Keratinocyte (primary cell): Measurements from ENCODE around the gene FMOD. TPM values are rescaled to one million over a fixed set of nuclear protein-coding genes. Genes with fewer than 3 reads are reported as not detected.

Experiments
- DNase-seq: peaks from one replicate; pipeline ENCODE4 v3.0.0-alpha.2; 2011; ENCODE audit warnings: low read depth, missing footprints, low spot score
- FAIRE-seq: peaks from 2 replicates; lab custom pipeline; 2011; peaks lifted over from hg19 to GRCh38; lab: Jason Lieb, UNC
- H2AFZ ChIP-seq: 2 replicates; pipeline ENCODE4 v1.6.0; 2012; ENCODE audit warnings: low read length, control low read depth, inconsistent platforms; ENCODE audit not compliant: control insufficient read depth
- H3K27ac ChIP-seq: 2 replicates; pipeline ENCODE4 v1.5.1; 2011; ENCODE audit warnings: low read length; ENCODE audit not compliant: control insufficient read depth, insufficient read depth
- H3K27me3 ChIP-seq: 3 replicates; pipeline ENCODE4 v1.6.0; 2011; ENCODE audit warnings: low read length; ENCODE audit not compliant: control insufficient read depth, insufficient read depth; ENCODE audit errors: extremely low read depth
- H3K36me3 ChIP-seq, 2 experiments: 2 replicates in 1 of 2; 3 replicates in 1 of 2; pipeline ENCODE4 v1.5.1; 2011; ENCODE audit warnings: low read length in 2 of 2, mild to moderate bottlenecking in 1 of 2; ENCODE audit not compliant: control insufficient read depth in 2 of 2, insufficient read depth in 2 of 2; ENCODE audit errors: extremely low read depth in 1 of 2
- H3K4me1 ChIP-seq: 3 replicates; pipeline ENCODE4 v1.5.1; 2011; ENCODE audit warnings: low read length; ENCODE audit not compliant: control insufficient read depth, insufficient read depth; ENCODE audit errors: extremely low read depth
- H3K4me2 ChIP-seq: 3 replicates; pipeline ENCODE4 v1.6.0; 2011; ENCODE audit warnings: low read depth, low read length; ENCODE audit not compliant: control insufficient read depth, insufficient read depth; ENCODE audit errors: extremely low read depth
- H3K4me3 ChIP-seq, 3 experiments: fragments of 200-600 bp in 1 of 3; sonication (generic) in 1 of 3; 2 replicates in 2 of 3; 3 replicates in 1 of 3; pipeline ENCODE4 v1.5.1; 2011 to 2016; ENCODE audit warnings: low read length in 3 of 3, mild to moderate bottlenecking in 3 of 3, control low read depth in 2 of 3, inconsistent platforms in 1 of 3, low read depth in 1 of 3, mixed read lengths in 1 of 3, mixed run types in 1 of 3, moderate library complexity in 1 of 3; ENCODE audit not compliant: control insufficient read depth in 2 of 3, insufficient read depth in 2 of 3; ENCODE audit errors: extremely low read depth in 1 of 3
- H3K79me2 ChIP-seq: 2 replicates; pipeline ENCODE4 v1.6.0; 2012; ENCODE audit warnings: low read length; ENCODE audit not compliant: control insufficient read depth, insufficient read depth
- H3K9ac ChIP-seq: 3 replicates; pipeline ENCODE4 v1.6.0; 2011; ENCODE audit warnings: low read length; ENCODE audit not compliant: control insufficient read depth, insufficient read depth; ENCODE audit errors: extremely low read depth
- H3K9me1 ChIP-seq: 3 replicates; pipeline ENCODE4 v1.6.0; 2011; ENCODE audit warnings: low read length; ENCODE audit not compliant: control insufficient read depth, insufficient read depth; ENCODE audit errors: extremely low read depth
- H3K9me3 ChIP-seq: 2 replicates; pipeline ENCODE4 v1.5.1; 2012; ENCODE audit warnings: low read depth, low read length; ENCODE audit not compliant: control insufficient read depth
- H4K20me1 ChIP-seq: 3 replicates; pipeline ENCODE4 v1.6.0; 2011; ENCODE audit warnings: low read length; ENCODE audit not compliant: control insufficient read depth, insufficient read depth; ENCODE audit errors: extremely low read depth
- EZH2 ChIP-seq: IDR thresholded peaks from one replicate; pipeline ENCODE4 v1.6.1; 2012; ENCODE audit warnings: inconsistent platforms, mild to moderate bottlenecking, low read length, moderate library complexity
- dilution Hi-C: fragments of 300-500 bp; cut with MboI; formaldehyde crosslinking; loops from one replicate; pipeline ENCODE4 v1.7.0; 2020; ENCODE audit warnings: low sequenced_read_pairs; ENCODE audit not compliant: extremely low pct_ligation_motif_present
- polyA plus RNA-seq, 5 experiments: library from polyadenylated mRNA; depleted of rRNA in 3 of 5; stranded (reverse) in 3 of 5; stranded (forward) in 1 of 5; unstranded in 1 of 5; fragments of >200 nt; gene quantifications; 1 replicate in 1 of 5; 2 replicates in 3 of 5; 3 replicates in 1 of 5; pipeline versions ENCODE4 v1.2.1 to v1.2.3, GENCODE V29; 2011 to 2012; ENCODE audit warnings: missing spikeins in 2 of 5, low read depth in 1 of 5, low replicate concordance in 1 of 5
- TF ChIP-seq, protein P1 (sequence below), 3 experiments: IDR thresholded peaks in 1 of 3; conservative IDR thresholded peaks in 1 of 3; optimal IDR thresholded peaks in 1 of 3; 2 replicates in 2 of 3; 3 replicates in 1 of 3; pipeline versions ENCODE3 to v1.5.1; 2011; ENCODE audit warnings: low read length in 3 of 3, mild to moderate bottlenecking in 3 of 3, moderate library complexity in 2 of 3, control low read depth in 1 of 3, inconsistent platforms in 1 of 3; ENCODE audit not compliant: insufficient read depth in 2 of 3; ENCODE audit errors: extremely low read depth in 1 of 3

FMOD gene
- polyA plus RNA-seq, 1 donor (not counting 4 experiments of a cell fraction or from before 2014, with no cell fraction given), result 0.47 TPM

DNA sequence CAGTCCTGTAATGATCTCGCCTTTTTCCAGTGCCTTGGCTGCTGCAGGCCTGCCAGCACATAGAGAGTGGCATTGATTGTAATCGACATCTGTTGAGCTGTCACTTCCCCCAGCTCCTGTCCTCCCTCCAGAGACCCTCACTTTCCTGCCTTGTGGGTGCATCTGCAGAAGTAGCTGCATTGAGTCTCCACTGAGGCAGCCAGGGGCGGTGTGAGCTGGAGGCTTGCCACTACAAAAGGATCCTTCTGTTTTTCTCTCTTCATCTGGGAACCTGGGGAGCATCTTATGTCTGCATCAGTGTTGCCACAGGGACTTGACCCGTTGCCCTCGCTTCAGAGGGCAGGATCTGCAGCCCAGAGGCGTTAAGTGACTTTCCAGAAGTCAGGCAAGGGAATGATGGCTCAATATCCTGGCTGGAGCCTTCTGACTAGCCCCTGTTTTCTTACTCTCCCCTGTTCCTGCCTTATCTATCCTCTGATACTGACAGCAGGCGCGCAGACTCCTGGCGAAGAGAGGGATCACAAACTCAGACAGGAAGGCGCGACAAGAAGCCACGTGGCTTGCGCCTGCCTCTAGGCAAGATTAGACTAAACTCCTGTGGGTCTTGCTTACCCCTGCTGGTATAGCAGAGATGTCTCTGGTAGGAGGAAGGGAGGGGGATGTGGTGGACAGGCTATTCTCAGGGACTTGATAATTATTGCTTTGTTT lies 13.3 kb upstream of the FMOD start:
- H3K4me1 ChIP-seq, result peaks cover 6% of the 10 kb centered on the region
- H3K27ac ChIP-seq, result no peak overlapping the region
- no peak overlapping the region for H3K4me2 ChIP-seq
- no peak overlapping the region for H3K4me3 ChIP-seq
- DNase-seq (no peak), FAIRE-seq (no peak)
- H3K27me3 ChIP-seq, result peaks cover 44% of the 10 kb centered on the region
- H3K9me3 ChIP-seq, result no peaks in the 10 kb centered on the region
- H3K79me2 ChIP-seq, result no peaks in the 10 kb centered on the region
- dilution Hi-C loops, result loop anchor here (25.0 kb wide), 1 partner anchor 98 kb away; no protein-coding TSS in a partner anchor
- H3K36me3 ChIP-seq, result no peaks in the 10 kb centered on the region
- no peak overlapping the region for H2AFZ ChIP-seq
- no peak overlapping the region for H3K9ac ChIP-seq
- no peaks in the 10 kb centered on the region for H4K20me1 ChIP-seq
- TF ChIP-seq, protein P1, sequence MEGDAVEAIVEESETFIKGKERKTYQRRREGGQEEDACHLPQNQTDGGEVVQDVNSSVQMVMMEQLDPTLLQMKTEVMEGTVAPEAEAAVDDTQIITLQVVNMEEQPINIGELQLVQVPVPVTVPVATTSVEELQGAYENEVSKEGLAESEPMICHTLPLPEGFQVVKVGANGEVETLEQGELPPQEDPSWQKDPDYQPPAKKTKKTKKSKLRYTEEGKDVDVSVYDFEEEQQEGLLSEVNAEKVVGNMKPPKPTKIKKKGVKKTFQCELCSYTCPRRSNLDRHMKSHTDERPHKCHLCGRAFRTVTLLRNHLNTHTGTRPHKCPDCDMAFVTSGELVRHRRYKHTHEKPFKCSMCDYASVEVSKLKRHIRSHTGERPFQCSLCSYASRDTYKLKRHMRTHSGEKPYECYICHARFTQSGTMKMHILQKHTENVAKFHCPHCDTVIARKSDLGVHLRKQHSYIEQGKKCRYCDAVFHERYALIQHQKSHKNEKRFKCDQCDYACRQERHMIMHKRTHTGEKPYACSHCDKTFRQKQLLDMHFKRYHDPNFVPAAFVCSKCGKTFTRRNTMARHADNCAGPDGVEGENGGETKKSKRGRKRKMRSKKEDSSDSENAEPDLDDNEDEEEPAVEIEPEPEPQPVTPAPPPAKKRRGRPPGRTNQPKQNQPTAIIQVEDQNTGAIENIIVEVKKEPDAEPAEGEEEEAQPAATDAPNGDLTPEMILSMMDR (optimal IDR thresholded peaks at IDR 0.05 in 1 of 3, IDR thresholded peaks at IDR 0.05 in 1 of 3, conservative IDR thresholded peaks at IDR 0.05 in 1 of 3; ENCODE audit: extremely low read depth in 1 of 3, insufficient read depth in 2 of 3, low read length in 3 of 3), result no peak
- no peak for TF ChIP-seq EZH2
- no peaks in the 10 kb centered on the region for H3K9me1 ChIP-seq

DNA sequence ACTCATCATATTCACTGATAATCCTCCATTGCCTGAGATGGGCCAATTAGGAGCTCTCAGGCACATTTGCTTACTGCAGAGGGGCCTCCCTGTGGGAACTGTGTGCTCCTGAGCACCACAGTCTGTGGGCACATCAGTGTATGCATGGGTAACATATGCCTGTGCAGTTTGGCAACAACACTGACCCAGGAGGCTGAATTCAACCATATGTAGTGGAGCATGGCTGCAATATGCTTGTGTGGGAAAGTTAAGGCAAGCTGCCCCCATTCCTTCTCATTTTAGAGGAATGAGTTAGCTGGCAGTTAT lies 11.8 kb upstream of the FMOD start:
- no peak overlapping the region for H3K4me3 ChIP-seq
- no peaks in the 10 kb centered on the region for H3K36me3 ChIP-seq
- H2AFZ ChIP-seq, result no peak overlapping the region
- H3K9me1 ChIP-seq, result no peaks in the 10 kb centered on the region
- peaks cover 54% of the 10 kb centered on the region for H3K27me3 ChIP-seq
- no peak overlapping the region for H3K4me2 ChIP-seq
- dilution Hi-C loops, result loop anchor here (25.0 kb wide), 1 partner anchor 100 kb away; no protein-coding TSS in a partner anchor
- no peak overlapping the region for H3K27ac ChIP-seq
- FAIRE-seq, result no peak
- DNase-seq, result no peak
- no peaks in the 10 kb centered on the region for H4K20me1 ChIP-seq
- H3K9ac ChIP-seq, result no peak overlapping the region
- no peaks in the 10 kb centered on the region for H3K4me1 ChIP-seq
- H3K79me2 ChIP-seq, result no peaks in the 10 kb centered on the region
- H3K9me3 ChIP-seq, result no peaks in the 10 kb centered on the region
- no peak for TF ChIP-seq EZH2
- TF ChIP-seq, protein P1 (optimal IDR thresholded peaks at IDR 0.05 in 1 of 3, IDR thresholded peaks at IDR 0.05 in 1 of 3, conservative IDR thresholded peaks at IDR 0.05 in 1 of 3; ENCODE audit: extremely low read depth in 1 of 3, insufficient read depth in 2 of 3, low read length in 3 of 3), result no peak
